GM12878 (cell line): Measurements from ENCODE around the gene ZSCAN10. TPM values are rescaled to one million over a fixed set of nuclear protein-coding genes. Genes with fewer than 3 reads are reported as not detected.

Experiments
- ATAC-seq: fragments of 200-7000 bp; cut with Tn5 transposase; 3 replicates; pipeline ENCODE4 v1.9.1; 2020; ENCODE audit warnings: mild to moderate bottlenecking, moderate library complexity
- BruUV-seq: library from RNA; stranded (reverse); fragments of 400-500 nt; replicated peaks from 2 replicates; lab custom pipeline; 2021; lab: Mats Ljungman, UMichigan
- CTCF ChIA-PET: fragments of 300-600 bp; sonication (Branson Sonifier 250); formaldehyde crosslinking; extraction: SDS; loops from one replicate; lab custom pipeline; 2021; ENCODE audit warnings: inconsistent platforms; lab: Yijun Ruan, JAX
- POLR2A ChIA-PET: fragments of 350-600 bp; formaldehyde crosslinking; extraction: SDS; loops from one replicate; lab custom pipeline; 2021; ENCODE audit warnings: inconsistent platforms; lab: Charles Lee
- RAD21 ChIA-PET: fragments of 300-600 bp; sonication (Branson Sonifier 250); formaldehyde crosslinking; loops from one replicate; lab custom pipeline; 2023; ENCODE audit warnings: antibody characterized with exemption; ENCODE audit not compliant: unreplicated experiment; lab: Charles Lee
- SMC1A ChIA-PET: fragments of 300-600 bp; sonication (Branson Sonifier 250); formaldehyde crosslinking; loops from one replicate; lab custom pipeline; 2023; ENCODE audit not compliant: unreplicated experiment, uncharacterized antibody; lab: Charles Lee
- DNase-seq: peaks from one replicate; pipeline ENCODE4 v3.0.0-alpha.2; 2011; ENCODE audit warnings: low read depth, low spot score
- FAIRE-seq: peaks from 3 replicates; lab custom pipeline; 2011; peaks lifted over from hg19 to GRCh38; lab: Jason Lieb, UNC
- H2AFZ ChIP-seq: 2 replicates; pipeline ENCODE4 v1.6.0; 2011; ENCODE audit warnings: low read depth, low read length, control low read depth; ENCODE audit not compliant: control insufficient read depth
- H3K27ac ChIP-seq: 2 replicates; pipeline ENCODE4 v1.5.1; 2011; ENCODE audit warnings: control low read depth; ENCODE audit not compliant: control insufficient read depth, insufficient read depth
- H3K27me3 ChIP-seq, 2 experiments: replicated peaks in 1 of 2; 2 replicates each; pipeline versions ENCODE4 v1.6.0 to v1.6.1; 2011; ENCODE audit warnings: low read length in 1 of 2; ENCODE audit not compliant: control insufficient read depth in 2 of 2, insufficient read depth in 2 of 2
- H3K36me3 ChIP-seq, 2 experiments: 2 replicates each; pipeline ENCODE4 v1.5.1; 2011; ENCODE audit warnings: low read length in 1 of 2; ENCODE audit not compliant: control insufficient read depth in 2 of 2, insufficient read depth in 2 of 2
- H3K4me1 ChIP-seq: 2 replicates; pipeline ENCODE4 v1.6.1; 2011; ENCODE audit warnings: mild to moderate bottlenecking, low read length, moderate library complexity, mixed read lengths; ENCODE audit not compliant: control insufficient read depth, insufficient read depth
- H3K4me2 ChIP-seq: 2 replicates; pipeline ENCODE4 v1.6.0; 2011; ENCODE audit warnings: control low read depth; ENCODE audit not compliant: control insufficient read depth, insufficient read depth
- H3K4me3 ChIP-seq: fragments of 200-600 bp; sonication (generic); 2 replicates; pipeline ENCODE4 v1.5.1; 2016
- H3K79me2 ChIP-seq: 2 replicates; pipeline ENCODE4 v1.6.0; 2011; ENCODE audit warnings: low read length; ENCODE audit not compliant: control insufficient read depth, insufficient read depth
- H3K9ac ChIP-seq: 2 replicates; pipeline ENCODE4 v1.8.0; 2011; ENCODE audit warnings: low read length, control low read depth, mixed read lengths; ENCODE audit not compliant: control insufficient read depth, insufficient read depth
- H3K9me3 ChIP-seq: replicated peaks from 3 replicates; pipeline ENCODE4 v1.5.1; 2011; ENCODE audit warnings: mild to moderate bottlenecking, low read length; ENCODE audit not compliant: control insufficient read depth, insufficient read depth
- H4K20me1 ChIP-seq: 2 replicates; pipeline ENCODE4 v1.6.0; 2011; ENCODE audit not compliant: control insufficient read depth, insufficient read depth
- CHD1 ChIP-seq: IDR thresholded peaks from 2 replicates; pipeline ENCODE4 v1.6.1; 2012; ENCODE audit warnings: low read depth, low read length, improper control_type of control experiment
- CHD4 ChIP-seq: fragments of 200-600 bp; sonication (generic); IDR thresholded peaks from 2 replicates; pipeline ENCODE4 v1.6.1; 2016; ENCODE audit warnings: mild to moderate bottlenecking
- ETV6 ChIP-seq, 2 experiments: fragments of 450-650 bp in 1 of 2; IDR thresholded peaks in 1 of 2; conservative IDR thresholded peaks in 1 of 2; 2 replicates each; pipeline ENCODE4 v1.6.1; 2014; ENCODE audit warnings: antibody characterized with exemption in 1 of 2, borderline replicate concordance in 1 of 2, low read depth in 1 of 2, mild to moderate bottlenecking in 1 of 2, moderate library complexity in 1 of 2
- MYB ChIP-seq: fragments of 150-350 bp; IDR thresholded peaks from 2 replicates; pipeline ENCODE4 v1.6.1; 2014; ENCODE audit warnings: mild to moderate bottlenecking, low read depth, low read length, borderline replicate concordance
- NFYB ChIP-seq: IDR thresholded peaks from 2 replicates; pipeline ENCODE4 v1.6.1; 2011; ENCODE audit warnings: low read depth, mild to moderate bottlenecking, low read length, improper control_type of control experiment, moderate library complexity; ENCODE audit not compliant: insufficient read depth
- SKIL ChIP-seq: fragments of 450-650 bp; IDR thresholded peaks from 2 replicates; pipeline ENCODE4 v1.6.1; 2017; ENCODE audit warnings: mild to moderate bottlenecking, low read depth, inconsistent platforms; ENCODE audit not compliant: poor library complexity, severe bottlenecking
- SMAD5 ChIP-seq: IDR thresholded peaks from 2 replicates; pipeline ENCODE4 v1.6.1; 2016; ENCODE audit warnings: antibody characterized with exemption, low read depth
- SMARCA5 ChIP-seq: fragments of 450-650 bp; IDR thresholded peaks from 2 replicates; pipeline ENCODE4 v1.6.1; 2017; ENCODE audit warnings: mild to moderate bottlenecking
- SREBF2 ChIP-seq: IDR thresholded peaks from 2 replicates; pipeline ENCODE4 v1.6.1; 2012; ENCODE audit warnings: mild to moderate bottlenecking, low read length
- STAT3 ChIP-seq: IDR thresholded peaks from 2 replicates; pipeline ENCODE4 v1.6.1; 2011; ENCODE audit warnings: low read depth, low read length, improper control_type of control experiment
- ZBTB4 ChIP-seq: fragments of 450-650 bp; formaldehyde crosslinking; IDR thresholded peaks from 2 replicates; pipeline ENCODE4 v1.4.0; 2022; ENCODE audit warnings: mild to moderate bottlenecking, moderate library complexity
- WGBS: methylation state at CpG from one replicate; pipeline ENCODE4 v1.1.6; 2016; ENCODE audit warnings: low lambda C conversion rate; ENCODE audit not compliant: insufficient replicate concordance, insufficient coverage; ENCODE audit errors: missing lambda C conversion rate; 5-methylcytosine and 5-hydroxymethylcytosine counted together
- in situ Hi-C: fragments of 300-500 bp; cut with MboI; formaldehyde crosslinking; loops from 9 replicates; pipeline ENCODE4 v1.14.3; 2018; ENCODE audit warnings: mixed read lengths
- intact Hi-C: fragments of 100-400 bp; cut with micrococcal nuclease; formaldehyde crosslinking; loops from one replicate; pipeline ENCODE4 v1.14.2; 2022; ENCODE audit not compliant: unreplicated experiment
- polyA plus RNA-seq, 11 experiments: library from polyadenylated mRNA; depleted of rRNA in 4 of 11; unstranded in 6 of 11; stranded (reverse) in 5 of 11; fragments of >200 nt; fragmentation: Nextera tagmentation in 4 of 11; fragmentation: Illumina TruSeq in 1 of 11; extraction: Ambion mirVana in 4 of 11; extraction: Trizol in 1 of 11; gene quantifications; 1 replicate in 1 of 11; 2 replicates in 10 of 11; pipeline versions ENCODE4 v1.2.1 to v1.2.3, GENCODE V29; 2011 to 2016; ENCODE audit warnings: inconsistent platforms in 2 of 11, missing spikeins in 2 of 11, low read depth in 1 of 11
- total RNA-seq, 4 experiments: library from RNA; depleted of rRNA in 3 of 4; stranded (reverse); fragments of >200 nt in 3 of 4; fragmentation: Illumina TruSeq in 1 of 4; extraction: Trizol in 1 of 4; gene quantifications; 2 replicates each; pipeline versions ENCODE4 v1.2.1 to v1.2.3, GENCODE V29; 2013 to 2021
- TF ChIP-seq, protein P1 (sequence below): fragments of 450-650 bp; IDR thresholded peaks from 2 replicates; pipeline ENCODE4 v1.6.1; 2018; ENCODE audit warnings: mild to moderate bottlenecking, low read depth, moderate library complexity; ENCODE audit not compliant: partially characterized antibody
- TF ChIP-seq, protein P2 (sequence below): IDR thresholded peaks from 2 replicates; pipeline ENCODE4 v1.6.1; 2012; ENCODE audit warnings: low read depth, low read length, improper control_type of control experiment

The ZSCAN10 gene
- total and polyA plus RNA-seq, 10 of the 15 experiments (the other 5 are each of a cell fraction or from before 2014, with no cell fraction given) = 0.06 to 0.33 TPM; not detected in 8

GRCh38 chr16:3112881-3113574 is 13.9 kb upstream of the ZSCAN10 start:
- Histone ChIP-seq H3K9me3 (no peaks in the 10 kb centered on the region), H3K9ac (peak overlapping the region; percentile 38), H3K4me1 (no peaks in the 10 kb centered on the region; the same call in 1 of the 2 replicates), H3K4me2 (peak overlapping the region; percentile 50), H3K4me3 (peak overlapping the region; percentile 55), H3K36me3 (no peaks in the 10 kb centered on the region), H4K20me1 (no peaks in the 10 kb centered on the region), H3K79me2 (no peaks in the 10 kb centered on the region), H2AFZ (peak overlapping the region; percentile 42), H3K27me3 (no peaks in the 10 kb centered on the region; a peak in 1 of 4 replicates), H3K27ac (no peak overlapping the region; the same call in 1 of the 2 replicates)
- SMC1A ChIA-PET = interaction anchor here (0.7 to 1.8 kb wide), 4 partner anchors 11 to 17 kb away, joined by 3 to 7 read pairs (median 4); no protein-coding TSS in a partner anchor
- in situ Hi-C loops = no loop called here
- ATAC-seq = no peak
- POLR2A ChIA-PET = interaction anchor here (1.4 kb wide), 1 partner anchor 16 kb away, joined by 5 read pairs; no protein-coding TSS in a partner anchor
- FAIRE-seq = no peak
- 35% methylated on average over 19 of the region's 19 CpGs for WGBS
- CTCF ChIA-PET = interaction anchor here (0.6 to 3.0 kb wide), 4 partner anchors 8 to 16 kb away, joined by 3 to 34 read pairs (median 3); no protein-coding TSS in a partner anchor
- RAD21 ChIA-PET = interaction anchor here (1.5 kb wide), 1 partner anchor 16 kb away, joined by 7 read pairs; no protein-coding TSS in a partner anchor
- BruUV-seq = no TSS peak
- intact Hi-C loops = no loop called here
- no peak for DNase-seq
- no peak for TF ChIP-seq ZBTB4
- TF ChIP-seq STAT3 = no peak
- no peak for TF ChIP-seq CHD1
- TF ChIP-seq, protein P1, sequence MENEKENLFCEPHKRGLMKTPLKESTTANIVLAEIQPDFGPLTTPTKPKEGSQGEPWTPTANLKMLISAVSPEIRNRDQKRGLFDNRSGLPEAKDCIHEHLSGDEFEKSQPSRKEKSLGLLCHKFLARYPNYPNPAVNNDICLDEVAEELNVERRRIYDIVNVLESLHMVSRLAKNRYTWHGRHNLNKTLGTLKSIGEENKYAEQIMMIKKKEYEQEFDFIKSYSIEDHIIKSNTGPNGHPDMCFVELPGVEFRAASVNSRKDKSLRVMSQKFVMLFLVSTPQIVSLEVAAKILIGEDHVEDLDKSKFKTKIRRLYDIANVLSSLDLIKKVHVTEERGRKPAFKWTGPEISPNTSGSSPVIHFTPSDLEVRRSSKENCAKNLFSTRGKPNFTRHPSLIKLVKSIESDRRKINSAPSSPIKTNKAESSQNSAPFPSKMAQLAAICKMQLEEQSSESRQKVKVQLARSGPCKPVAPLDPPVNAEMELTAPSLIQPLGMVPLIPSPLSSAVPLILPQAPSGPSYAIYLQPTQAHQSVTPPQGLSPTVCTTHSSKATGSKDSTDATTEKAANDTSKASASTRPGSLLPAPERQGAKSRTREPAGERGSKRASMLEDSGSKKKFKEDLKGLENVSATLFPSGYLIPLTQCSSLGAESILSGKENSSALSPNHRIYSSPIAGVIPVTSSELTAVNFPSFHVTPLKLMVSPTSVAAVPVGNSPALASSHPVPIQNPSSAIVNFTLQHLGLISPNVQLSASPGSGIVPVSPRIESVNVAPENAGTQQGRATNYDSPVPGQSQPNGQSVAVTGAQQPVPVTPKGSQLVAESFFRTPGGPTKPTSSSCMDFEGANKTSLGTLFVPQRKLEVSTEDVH = no peak
- TF ChIP-seq, protein P2, sequence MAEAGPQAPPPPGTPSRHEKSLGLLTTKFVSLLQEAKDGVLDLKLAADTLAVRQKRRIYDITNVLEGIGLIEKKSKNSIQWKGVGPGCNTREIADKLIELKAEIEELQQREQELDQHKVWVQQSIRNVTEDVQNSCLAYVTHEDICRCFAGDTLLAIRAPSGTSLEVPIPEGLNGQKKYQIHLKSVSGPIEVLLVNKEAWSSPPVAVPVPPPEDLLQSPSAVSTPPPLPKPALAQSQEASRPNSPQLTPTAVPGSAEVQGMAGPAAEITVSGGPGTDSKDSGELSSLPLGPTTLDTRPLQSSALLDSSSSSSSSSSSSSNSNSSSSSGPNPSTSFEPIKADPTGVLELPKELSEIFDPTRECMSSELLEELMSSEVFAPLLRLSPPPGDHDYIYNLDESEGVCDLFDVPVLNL = no peak
- TF ChIP-seq NFYB = no peak
- no peak for TF ChIP-seq SMARCA5
- no peak for TF ChIP-seq ETV6 (conservative IDR thresholded peaks at IDR 0.05 in 1 of 2, IDR thresholded peaks at IDR 0.05 in 1 of 2; ENCODE audit: borderline replicate concordance in 1 of 2, low read depth in 1 of 2)
- no peak for TF ChIP-seq SKIL
- no peak for TF ChIP-seq CHD4
- TF ChIP-seq SREBF2 = no peak
- no peak for TF ChIP-seq MYB
- TF ChIP-seq SMAD5 = no peak
